ENCODE measurements around the gene TMEM165. TPM values are rescaled to one million over a fixed set of nuclear protein-coding genes. Genes with fewer than 3 reads are reported as not detected.

Gene TMEM165
- total and polyA plus RNA-seq, 2 of the 4 experiments (the other 2 are of a cell fraction) = 49.6 to 83.0 TPM

DNA sequence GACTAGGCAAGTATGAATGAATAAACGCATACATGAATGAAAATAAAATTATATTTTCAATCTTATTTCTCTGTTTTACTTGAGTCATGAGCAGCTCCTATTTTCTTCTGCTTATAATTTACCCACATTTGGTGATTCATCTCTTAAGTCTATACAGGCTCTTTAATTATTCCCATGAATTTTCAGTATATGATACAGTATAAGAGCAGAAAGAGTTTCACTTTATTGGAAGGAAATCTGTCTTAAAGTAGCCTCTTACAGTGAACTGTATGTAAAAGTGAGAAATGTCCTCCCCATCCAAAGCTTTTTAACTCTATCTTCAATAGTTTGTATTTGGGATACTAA is 50.8 kb downstream of the TMEM165 start:
- H3K9me1 ChIP-seq (ENCODE audit: insufficient read depth, low read length) = peaks cover 2% of the 10 kb centered on the region; the same call in 1 of the 2 replicates
- no peak overlapping the region for H2AK5ac ChIP-seq (ENCODE audit: low read depth, low read length)
- no TSS peak for BruUV-seq (replicated peaks)
- intact Hi-C loops (cut with micrococcal nuclease) (loop anchor here (5.0 to 10.0 kb wide), 2 partner anchors 288 to 421 kb away; no protein-coding TSS in a partner anchor), in situ Hi-C loops (cut with MboI; ENCODE audit: low sequenced_read_pairs) (loop anchor here (5.0 kb wide), 1 partner anchor 101 kb away; the partner anchor contains the start of gene CLOCK), dilution Hi-C loops (cut with HindIII; ENCODE audit: low sequenced_read_pairs, unreplicated experiment) (no loop called here)
- no peak overlapping the region for H3K14ac ChIP-seq (replicated peaks; ENCODE audit: low read depth, low read length)
- peak; percentile 18; the same call in 1 of the 2 replicates for ATAC-seq (ENCODE audit: low read depth)
- peak; percentile 47 for DNase-seq
- no peak overlapping the region for H4K8ac ChIP-seq (ENCODE audit: low read depth in 2 of 2, low read length in 2 of 2)
- no peak overlapping the region for H2AK9ac ChIP-seq (replicated peaks; ENCODE audit: low read depth, low read length, poor library complexity)
- H3K9me3 ChIP-seq (ENCODE audit: control insufficient read depth, insufficient read depth, low read length) = no peaks in the 10 kb centered on the region
- H2BK120ac ChIP-seq (ENCODE audit: low read depth, low read length) = no peak overlapping the region
- no peak overlapping the region for H3K4ac ChIP-seq (ENCODE audit: low read depth, low read length)
- no peak overlapping the region for H3K4me2 ChIP-seq (ENCODE audit: low read depth, low read length)
- CTCF ChIA-PET = interaction anchor here (0.7 to 1.5 kb wide), 4 partner anchors 10 to 476 kb away, joined by 3 to 4 read pairs (median 4); no protein-coding TSS in a partner anchor
- no peak overlapping the region for H2BK20ac ChIP-seq (ENCODE audit: low read depth, low read length)
- no peak overlapping the region for H3K9ac ChIP-seq (ENCODE audit: low read depth, low read length)
- H4K91ac ChIP-seq (ENCODE audit: insufficient read depth, low read depth, low read length) = no peak overlapping the region
- H4K20me1 ChIP-seq (ENCODE audit: insufficient read depth, low read length) = no peaks in the 10 kb centered on the region
- no peak overlapping the region for H3K27ac ChIP-seq (ENCODE audit: insufficient read depth, low read length)
- H3K56ac ChIP-seq (ENCODE audit: extremely low read depth, insufficient read depth, low read length) = no peak overlapping the region
- H3K4me1 ChIP-seq (ENCODE audit: control insufficient read depth, insufficient read depth, low read length) = peaks cover 9% of the 10 kb centered on the region
- H4K5ac ChIP-seq (ENCODE audit: low read depth, low read length) = no peak overlapping the region
- peaks cover 13% of the 10 kb centered on the region for H3K36me3 ChIP-seq (ENCODE audit: control insufficient read depth, insufficient read depth, low read length)
- H3K27me3 ChIP-seq (ENCODE audit: control insufficient read depth, insufficient read depth, low read length) = no peaks in the 10 kb centered on the region
- POLR2A ChIA-PET (ENCODE audit: unreplicated experiment) = no interaction called here
- H2BK15ac ChIP-seq (ENCODE audit: low read depth, low read length) = no peak overlapping the region
- peak overlapping the region; percentile 63 for H2BK5ac ChIP-seq (ENCODE audit: low read depth, low read length, poor library complexity, severe bottlenecking)
- H3K4me3 ChIP-seq (ENCODE audit: insufficient read depth, low read depth, low read length) = no peak overlapping the region
- H2AFZ ChIP-seq (replicated peaks; ENCODE audit: low read length, poor library complexity) = no peak overlapping the region
- peaks cover 3 to 6% of the 10 kb centered on the region in 2 experiments; a peak in 2 of 4 replicates for H3K79me1 ChIP-seq (ENCODE audit: low read depth in 1 of 2, low read length in 2 of 2)
- no CpG with 5 or more reads among the region's 1 CpG for WGBS, 2 experiments (ENCODE audit: extremely low coverage in 2 of 2, insufficient read length in 1 of 2)
- no peak overlapping the region for H3K18ac ChIP-seq (ENCODE audit: low read depth, low read length)
- no peak overlapping the region for H3K23ac ChIP-seq (ENCODE audit: low read depth, low read length)
- TF ChIP-seq CHD1 (IDR thresholded peaks at IDR 0.05; ENCODE audit: low read depth, low read length) (no peak), FOS (IDR thresholded peaks at IDR 0.05; ENCODE audit: low read depth, low read length) (no peak), RFX5 (IDR thresholded peaks at IDR 0.05; ENCODE audit: low read depth, low read length) (no peak), RCOR1 (IDR thresholded peaks at IDR 0.05; ENCODE audit: insufficient replicate concordance, low read length) (no peak), MAFK (IDR thresholded peaks at IDR 0.05; ENCODE audit: low read depth, low read length) (no peak), NFE2L2 (IDR thresholded peaks at IDR 0.05; ENCODE audit: low read depth, low read length) (no peak), BHLHE40 (IDR thresholded peaks at IDR 0.05; ENCODE audit: low read depth, low read length) (no peak), CEBPB (IDR thresholded peaks at IDR 0.05; ENCODE audit: low read depth, low read length) (no peak), MXI1 (IDR thresholded peaks at IDR 0.05; ENCODE audit: borderline replicate concordance, low read depth, low read length) (no peak)
- TF ChIP-seq, protein P1, sequence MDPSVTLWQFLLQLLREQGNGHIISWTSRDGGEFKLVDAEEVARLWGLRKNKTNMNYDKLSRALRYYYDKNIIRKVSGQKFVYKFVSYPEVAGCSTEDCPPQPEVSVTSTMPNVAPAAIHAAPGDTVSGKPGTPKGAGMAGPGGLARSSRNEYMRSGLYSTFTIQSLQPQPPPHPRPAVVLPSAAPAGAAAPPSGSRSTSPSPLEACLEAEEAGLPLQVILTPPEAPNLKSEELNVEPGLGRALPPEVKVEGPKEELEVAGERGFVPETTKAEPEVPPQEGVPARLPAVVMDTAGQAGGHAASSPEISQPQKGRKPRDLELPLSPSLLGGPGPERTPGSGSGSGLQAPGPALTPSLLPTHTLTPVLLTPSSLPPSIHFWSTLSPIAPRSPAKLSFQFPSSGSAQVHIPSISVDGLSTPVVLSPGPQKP (IDR thresholded peaks at IDR 0.05; ENCODE audit: borderline replicate concordance, low read depth, low read length) = no peak
- TF ChIP-seq, protein P2, sequence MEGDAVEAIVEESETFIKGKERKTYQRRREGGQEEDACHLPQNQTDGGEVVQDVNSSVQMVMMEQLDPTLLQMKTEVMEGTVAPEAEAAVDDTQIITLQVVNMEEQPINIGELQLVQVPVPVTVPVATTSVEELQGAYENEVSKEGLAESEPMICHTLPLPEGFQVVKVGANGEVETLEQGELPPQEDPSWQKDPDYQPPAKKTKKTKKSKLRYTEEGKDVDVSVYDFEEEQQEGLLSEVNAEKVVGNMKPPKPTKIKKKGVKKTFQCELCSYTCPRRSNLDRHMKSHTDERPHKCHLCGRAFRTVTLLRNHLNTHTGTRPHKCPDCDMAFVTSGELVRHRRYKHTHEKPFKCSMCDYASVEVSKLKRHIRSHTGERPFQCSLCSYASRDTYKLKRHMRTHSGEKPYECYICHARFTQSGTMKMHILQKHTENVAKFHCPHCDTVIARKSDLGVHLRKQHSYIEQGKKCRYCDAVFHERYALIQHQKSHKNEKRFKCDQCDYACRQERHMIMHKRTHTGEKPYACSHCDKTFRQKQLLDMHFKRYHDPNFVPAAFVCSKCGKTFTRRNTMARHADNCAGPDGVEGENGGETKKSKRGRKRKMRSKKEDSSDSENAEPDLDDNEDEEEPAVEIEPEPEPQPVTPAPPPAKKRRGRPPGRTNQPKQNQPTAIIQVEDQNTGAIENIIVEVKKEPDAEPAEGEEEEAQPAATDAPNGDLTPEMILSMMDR (conservative IDR thresholded peaks at IDR 0.05; ENCODE audit: low read depth, low read length) = no peak
